Choroid plexus epithelial cell (primary cell): ENCODE measurements around the gene HK2.

ENCODE experiments used
- DNase-seq: peaks from one replicate; pipeline ENCODE4 v3.0.0-alpha.2; 2010; ENCODE audit warnings: low read depth
- H3K4me3 ChIP-seq: 2 replicates; pipeline ENCODE4 v1.5.1; 2011; ENCODE audit warnings: low read depth, mild to moderate bottlenecking, control low read depth, low read length, moderate library complexity
- CTCF ChIP-seq: conservative IDR thresholded peaks from 2 replicates; pipeline ENCODE4 v1.5.1; 2011; ENCODE audit warnings: low read depth, mild to moderate bottlenecking, control low read depth, inconsistent platforms, low read length, moderate library complexity

The HK2 gene

GRCh38 chr2:74925361-74925786 is 91.4 kb downstream of the HK2 start:
- no peak for DNase-seq
- TF ChIP-seq CTCF, result no peak
- no peak overlapping the region for H3K4me3 ChIP-seq

GRCh38 chr2:74927621-74928020 is 93.7 kb downstream of the HK2 start:
- H3K4me3 ChIP-seq, result no peak overlapping the region
- no peak for TF ChIP-seq CTCF

DNA sequence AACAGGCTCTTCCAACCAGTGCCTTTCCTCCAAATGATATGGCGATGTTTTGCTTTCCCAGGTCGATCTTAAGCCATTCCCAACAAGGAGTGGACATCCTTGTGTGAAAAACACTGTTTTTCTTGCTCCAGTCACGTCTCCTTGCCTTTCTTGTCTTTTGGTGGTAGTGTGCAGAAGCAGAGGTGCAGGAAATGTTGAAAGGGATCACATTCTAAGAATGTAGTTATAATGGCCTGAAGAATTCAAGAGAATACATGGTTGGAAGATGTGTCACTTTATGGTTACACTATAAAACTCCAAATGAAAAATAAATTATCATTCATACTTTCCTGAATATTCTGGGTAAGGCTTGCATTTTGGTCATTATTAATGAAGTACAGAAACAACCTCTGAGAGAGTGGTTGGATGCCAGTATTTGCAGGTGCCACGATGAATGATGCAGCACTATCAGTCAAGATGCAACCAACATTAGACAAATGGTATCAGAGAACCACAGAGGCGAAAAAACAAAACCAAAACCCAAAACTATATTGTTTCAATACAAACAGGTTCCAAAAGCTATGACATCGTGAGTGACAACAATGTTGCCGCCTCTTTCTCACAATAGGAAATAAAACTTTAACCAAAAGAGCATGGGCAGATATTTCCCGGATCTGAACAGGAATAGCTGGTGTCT is 97.0 kb downstream of the HK2 start:
- DNase-seq, result no peak
- no peak overlapping the region for H3K4me3 ChIP-seq
- TF ChIP-seq CTCF, result no peak

More at GRCh38 chr2:74927621-74928020, 93.7 kb downstream of the HK2 start:
- no peak for DNase-seq

- H3K4me3 ChIP-seq, result no peak overlapping the region
- TF ChIP-seq CTCF, result no peak
- DNase-seq, result no peak
These were observed 98.0 kb downstream of the HK2 start for GRCh38 chr2:74931940-74932339.

DNA sequence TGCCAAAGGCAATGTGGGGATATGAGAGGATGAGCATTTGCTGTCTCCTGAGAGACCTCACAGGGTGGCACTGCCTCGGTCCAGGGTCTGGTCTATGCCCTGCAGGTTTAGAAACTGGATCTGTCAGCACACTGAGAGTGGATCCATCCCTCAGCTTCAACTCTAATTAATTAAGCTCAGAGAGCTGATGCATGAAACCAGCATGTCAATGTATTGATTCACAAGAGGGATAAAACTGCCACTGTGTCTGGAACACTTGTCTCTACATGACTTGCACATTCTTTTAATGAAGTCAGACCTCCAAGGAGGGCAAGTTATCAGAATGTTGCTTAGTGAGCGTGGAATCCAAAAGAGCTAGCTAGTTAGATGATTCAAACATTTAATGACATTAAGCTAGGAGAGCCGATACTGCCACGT is 102.1 kb downstream of the HK2 start:
- DNase-seq, result no peak
- no peak overlapping the region for H3K4me3 ChIP-seq
- TF ChIP-seq CTCF, result no peak

- no peak for TF ChIP-seq CTCF
- DNase-seq, result no peak
- H3K4me3 ChIP-seq, result no peak overlapping the region
These were observed 103.4 kb downstream of the HK2 start for GRCh38 chr2:74937221-74937880.

DNA sequence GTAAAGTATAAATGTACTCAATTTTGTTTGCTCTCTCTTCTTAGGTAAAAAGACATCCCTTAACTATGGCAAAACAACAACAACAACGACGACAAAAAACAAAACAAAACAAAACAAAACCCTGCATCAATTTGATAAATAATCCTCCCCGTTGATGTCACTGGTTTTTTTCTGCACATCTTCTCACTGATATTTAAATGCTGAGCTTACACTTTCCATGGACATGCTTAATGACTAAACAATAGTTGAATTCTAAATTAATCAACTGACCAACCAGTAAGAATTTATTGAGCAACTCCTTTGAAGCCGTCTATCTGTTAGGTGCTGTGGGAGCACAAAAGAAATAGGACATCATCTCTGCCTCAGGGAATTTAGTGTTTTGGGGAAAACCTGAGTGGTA is 104.3 kb downstream of the HK2 start:
- TF ChIP-seq CTCF, result no peak

More for the DNA sequence above, 104.3 kb downstream of the HK2 start:
- DNase-seq, result no peak
- no peak overlapping the region for H3K4me3 ChIP-seq
